GM18526 (cell line): ENCODE measurements around the gene ILK.

Experiments used
- POLR2A ChIP-seq: IDR thresholded peaks from 3 replicates; pipeline ENCODE4 v1.6.1; 2011; ENCODE audit not compliant: insufficient read length; ENCODE audit errors: extremely low read depth

Gene ILK

DNA sequence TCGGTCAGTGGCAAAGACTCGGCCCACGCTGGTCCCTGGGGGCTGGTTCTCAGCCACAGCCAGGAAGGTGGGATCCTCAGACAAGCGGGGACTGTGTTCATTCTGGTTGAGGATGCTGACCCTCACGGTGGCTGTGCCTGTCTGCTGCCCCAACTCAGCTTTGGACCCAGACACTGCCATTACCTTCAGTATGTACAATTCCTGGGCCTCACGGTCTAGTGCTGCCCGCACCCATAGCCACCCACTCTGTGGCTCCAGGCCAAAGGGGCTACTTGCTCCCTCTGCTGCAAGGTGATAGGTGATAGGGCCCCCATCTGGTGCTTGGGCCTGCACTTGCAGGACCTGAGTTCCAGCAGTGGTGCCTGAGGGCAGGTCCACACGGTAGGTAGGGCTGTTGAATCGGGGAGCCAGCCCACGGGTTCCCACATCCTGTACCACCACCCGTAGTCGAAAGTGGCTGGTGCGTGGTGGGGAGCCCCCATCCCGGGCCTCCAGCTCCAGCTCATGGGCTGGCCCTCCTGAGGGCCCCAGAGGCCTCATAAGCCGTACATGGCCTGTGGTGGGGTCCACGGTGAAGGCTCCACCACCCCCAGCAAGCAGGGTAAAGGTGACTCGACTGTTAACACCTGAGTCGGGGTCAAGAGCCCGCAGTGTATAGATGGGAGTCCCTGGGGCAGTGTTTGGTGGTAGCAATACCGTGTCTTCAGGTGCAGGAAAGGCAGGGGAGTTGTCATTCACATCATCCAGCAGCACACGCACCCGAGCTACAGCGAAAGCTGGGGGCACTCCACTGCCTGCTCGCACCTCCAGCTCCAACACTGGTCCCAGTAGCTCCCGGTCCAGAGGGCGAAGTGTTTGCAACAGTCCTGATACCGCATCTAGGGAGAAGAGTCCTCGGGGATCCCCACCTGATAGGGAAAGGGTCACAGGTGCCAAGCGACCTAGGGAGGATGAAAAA, 28.8 kb downstream of the ILK start:
- TF ChIP-seq POLR2A = no peak

GRCh38 chr11:6633422-6634408, 30.1 kb downstream of the ILK start:
- TF ChIP-seq POLR2A = no peak

DNA sequence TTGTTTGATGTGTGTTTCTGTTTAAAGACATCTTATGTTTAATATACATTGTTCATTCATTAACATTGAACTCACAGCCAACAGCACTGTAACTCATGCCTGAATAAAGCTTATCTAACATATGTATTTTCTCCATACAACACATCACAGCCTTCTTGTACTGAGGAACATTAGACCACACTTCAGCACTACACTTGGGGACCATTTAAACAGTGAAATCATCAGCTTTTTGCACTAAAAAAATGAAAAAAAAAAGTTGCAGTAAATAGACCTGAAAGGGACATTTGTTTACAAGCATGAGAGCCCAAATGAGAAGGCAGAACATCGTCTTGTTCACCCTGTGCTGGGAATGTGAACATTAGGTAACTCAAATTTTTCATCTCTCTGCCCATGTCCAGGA, 31.0 kb downstream of the ILK start:
- TF ChIP-seq POLR2A = no peak

DNA sequence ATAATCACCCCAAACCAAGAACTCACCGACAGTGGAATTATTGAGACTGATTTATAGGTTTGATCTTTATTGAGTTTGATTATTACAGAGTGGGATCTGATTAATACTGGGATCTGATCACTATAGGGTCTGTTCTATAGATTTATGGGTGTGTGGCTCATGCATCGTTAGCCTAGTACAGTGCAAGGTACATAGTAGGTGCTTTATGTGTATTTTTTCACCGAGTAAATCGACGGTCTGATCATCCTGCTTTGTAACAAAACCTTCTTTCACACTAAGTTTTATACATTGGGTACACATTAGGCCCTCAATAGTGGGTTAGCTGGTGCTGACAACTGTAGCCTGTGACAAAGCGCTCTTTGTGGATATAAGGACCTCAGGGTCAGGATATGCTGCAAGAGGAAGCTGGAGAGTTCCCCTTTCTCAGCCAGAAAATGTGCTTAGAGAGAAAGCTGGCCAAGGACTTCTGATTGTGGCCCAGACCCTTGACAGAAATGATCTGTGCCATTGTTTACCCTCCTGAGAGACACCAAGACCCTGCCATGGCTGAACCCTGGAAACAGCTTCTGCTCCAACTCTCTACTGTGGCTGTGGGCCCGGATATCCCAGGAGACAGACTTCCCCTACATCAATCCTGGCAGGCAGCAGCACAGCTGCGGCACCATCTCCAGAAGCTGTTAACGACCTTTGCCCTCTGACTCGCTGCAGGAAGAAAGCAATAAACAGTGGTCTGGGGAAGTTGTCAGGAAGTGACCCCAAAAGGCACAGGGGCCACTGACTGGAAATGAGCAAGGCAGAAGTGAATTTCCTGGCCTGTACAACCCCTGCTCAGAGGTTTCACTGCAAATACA, 31.7 kb downstream of the ILK start:
- TF ChIP-seq POLR2A = no peak

- no peak for TF ChIP-seq POLR2A
Observed at GRCh38 chr11:6636480-6636879, 32.9 kb downstream of the ILK start.

- no peak for TF ChIP-seq POLR2A
Observed at GRCh38 chr11:6637871-6638270, 34.3 kb downstream of the ILK start.

DNA sequence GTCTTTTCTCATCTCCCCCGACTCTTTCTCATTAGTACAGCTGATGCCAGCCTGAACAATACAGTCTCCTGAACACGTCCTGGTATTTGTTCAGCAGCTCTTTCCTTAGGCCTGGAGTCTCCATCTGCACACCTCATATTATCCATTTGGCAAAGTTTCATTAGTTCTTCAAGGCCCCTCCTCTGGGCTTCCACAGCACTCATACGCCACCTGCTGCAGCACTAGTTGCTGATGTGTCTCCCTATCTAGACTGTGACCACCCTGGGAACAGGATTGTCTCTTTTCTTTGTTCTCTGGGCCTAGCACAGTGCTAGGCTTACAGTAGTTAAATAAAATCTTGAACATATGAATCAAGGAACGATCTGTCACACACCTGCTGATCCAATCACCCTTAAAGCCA, 34.9 kb downstream of the ILK start:
- no peak for TF ChIP-seq POLR2A

DNA sequence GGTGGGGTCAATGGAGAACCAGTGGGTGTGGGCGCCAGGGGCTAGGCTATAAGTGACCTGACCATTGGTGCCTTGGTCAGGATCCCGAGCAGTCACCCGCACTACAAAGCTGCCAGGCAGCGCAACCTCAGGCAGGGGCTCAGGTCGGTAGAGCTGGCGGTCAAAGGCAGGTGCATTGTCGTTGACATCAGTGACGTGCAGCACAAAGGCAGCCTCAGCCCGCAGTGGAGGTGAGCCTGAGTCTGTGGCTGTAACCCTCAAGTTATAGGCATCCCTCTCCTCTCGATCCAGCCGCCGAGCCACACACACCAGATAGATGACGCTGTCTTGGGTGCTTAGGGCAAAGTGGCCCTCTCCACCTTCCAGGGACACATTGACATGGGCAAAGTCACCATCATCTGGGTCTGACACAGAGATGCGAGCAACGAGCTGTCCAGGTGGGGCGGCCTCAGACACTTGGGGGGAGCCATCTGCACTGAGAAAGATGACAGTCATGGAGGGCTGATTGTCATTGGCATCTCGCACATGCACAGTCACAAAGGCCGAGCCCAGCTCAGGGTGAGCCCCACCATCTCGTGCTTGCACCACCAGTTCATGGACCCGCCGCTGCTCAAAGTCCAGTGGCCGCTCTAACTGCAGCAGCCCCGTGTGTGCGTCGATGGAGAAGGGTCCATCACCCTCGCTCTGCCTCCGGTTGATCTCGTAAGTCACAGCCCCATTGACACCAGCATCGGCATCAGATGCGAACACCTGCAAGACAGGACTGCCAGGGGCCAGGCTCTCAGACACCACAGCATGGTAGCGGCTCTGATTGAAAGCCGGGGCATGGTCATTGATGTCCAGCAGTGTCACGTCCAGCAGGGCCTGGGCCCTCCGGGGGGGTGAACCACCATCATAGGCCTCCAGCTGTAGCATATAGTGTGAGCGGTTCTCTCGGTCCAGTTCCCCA, 36.7 kb downstream of the ILK start:
- TF ChIP-seq POLR2A = no peak

DNA sequence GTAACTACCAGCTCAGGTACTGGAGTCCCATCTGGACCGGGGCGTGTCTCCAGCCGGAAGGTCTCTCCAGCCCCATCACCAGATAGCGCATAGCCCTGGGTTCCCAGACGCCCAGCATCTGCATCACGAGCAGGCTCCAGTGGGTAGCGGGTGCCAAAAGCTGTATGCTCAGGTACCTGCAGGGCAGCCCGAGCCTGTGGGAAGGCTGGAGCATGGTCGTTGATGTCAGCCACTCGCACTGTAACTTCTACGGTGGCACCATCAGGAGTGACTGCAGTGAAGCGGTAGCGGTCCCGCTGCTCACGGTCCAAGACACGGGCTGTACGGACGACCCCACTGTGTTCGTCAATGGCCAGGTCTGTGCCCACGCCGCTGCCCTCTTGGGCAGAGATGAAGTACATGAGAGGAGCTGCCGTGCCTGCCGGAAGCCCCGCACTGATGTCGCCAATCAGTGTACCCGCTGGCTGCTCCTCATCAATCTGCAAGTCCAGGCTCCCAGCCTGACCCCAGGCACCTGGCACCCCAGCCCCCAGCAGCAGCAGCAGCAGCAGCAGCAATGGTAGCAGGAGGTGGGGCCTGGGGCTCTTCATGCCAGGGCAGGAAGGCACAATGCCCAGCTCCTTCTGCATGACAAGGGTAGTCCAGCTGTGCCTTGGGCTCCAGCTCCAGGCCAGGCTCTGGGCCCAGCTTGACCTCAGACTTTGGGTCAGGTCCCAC, 37.6 kb downstream of the ILK start:
- TF ChIP-seq POLR2A = no peak

DNA sequence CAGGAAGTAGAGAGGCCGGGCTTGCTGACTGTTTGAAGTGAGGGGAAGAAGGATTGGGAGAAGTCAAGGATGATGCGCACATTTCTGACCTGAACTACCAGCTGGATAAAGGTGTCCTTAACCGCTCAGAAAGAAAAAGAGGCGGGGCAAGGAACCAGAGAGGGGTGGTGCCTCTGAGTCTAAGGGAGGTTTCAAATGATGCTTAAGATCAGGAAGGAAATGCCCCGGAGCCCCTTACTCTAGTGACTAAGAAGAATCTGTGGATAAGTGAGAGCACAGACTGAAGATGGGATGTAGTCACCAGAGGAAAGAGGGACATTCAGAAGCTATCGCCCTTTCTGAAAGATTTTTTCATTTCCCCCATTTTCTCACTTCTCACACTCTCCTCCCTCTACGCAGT, 39.4 kb downstream of the ILK start:
- no peak for TF ChIP-seq POLR2A

- no peak for TF ChIP-seq POLR2A
Observed at GRCh38 chr11:6646071-6646470, 42.5 kb downstream of the ILK start.

DNA sequence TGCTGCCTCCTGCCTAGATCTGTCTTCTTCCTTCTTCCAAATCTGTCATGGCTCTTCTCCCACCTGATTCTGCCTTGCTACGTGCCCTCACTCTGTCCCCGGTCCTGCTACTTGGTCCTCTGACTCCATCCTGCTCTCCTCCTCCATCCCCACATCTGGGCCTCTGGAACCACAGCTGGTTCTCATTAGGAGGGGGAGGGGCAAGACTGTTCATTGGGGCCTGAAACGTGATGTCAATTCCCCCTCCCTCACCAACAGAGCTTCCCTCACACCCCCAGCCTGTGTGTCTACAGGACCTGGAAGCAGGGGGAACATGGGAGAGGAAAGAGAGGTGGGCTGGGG, 43.0 kb downstream of the ILK start:
- no peak for TF ChIP-seq POLR2A
